ENCODE data around the gene NUP210L. TPM values are rescaled to one million over a fixed set of nuclear protein-coding genes. Genes with fewer than 3 reads are reported as not detected.

Gene NUP210L
- total and polyA plus RNA-seq, 9 of the 15 experiments (the other 6 are each of a cell fraction or from before 2014, with no cell fraction given), result 0.01 to 0.04 TPM; not detected in 7

DNA sequence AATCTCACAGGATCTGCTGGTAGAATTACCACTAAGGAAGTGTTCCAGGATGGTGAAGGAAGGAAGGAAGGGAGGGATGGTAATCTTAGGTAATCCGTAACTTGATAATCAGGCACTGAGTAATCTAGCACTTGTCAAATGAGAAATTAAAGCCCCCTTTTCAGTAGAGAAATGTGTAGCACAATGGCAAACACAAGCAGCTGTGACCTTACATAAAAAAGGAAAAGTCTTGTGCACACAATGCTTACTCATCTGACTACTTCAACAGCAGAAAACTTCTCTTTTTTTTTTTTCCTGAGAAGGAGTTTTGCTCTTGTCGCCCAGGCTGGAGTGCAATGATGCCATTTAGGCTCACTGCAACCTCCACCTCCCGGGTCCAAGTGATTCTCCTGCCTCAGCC, 6.1 kb downstream of the NUP210L start (continued):
- TF ChIP-seq, protein P1, sequence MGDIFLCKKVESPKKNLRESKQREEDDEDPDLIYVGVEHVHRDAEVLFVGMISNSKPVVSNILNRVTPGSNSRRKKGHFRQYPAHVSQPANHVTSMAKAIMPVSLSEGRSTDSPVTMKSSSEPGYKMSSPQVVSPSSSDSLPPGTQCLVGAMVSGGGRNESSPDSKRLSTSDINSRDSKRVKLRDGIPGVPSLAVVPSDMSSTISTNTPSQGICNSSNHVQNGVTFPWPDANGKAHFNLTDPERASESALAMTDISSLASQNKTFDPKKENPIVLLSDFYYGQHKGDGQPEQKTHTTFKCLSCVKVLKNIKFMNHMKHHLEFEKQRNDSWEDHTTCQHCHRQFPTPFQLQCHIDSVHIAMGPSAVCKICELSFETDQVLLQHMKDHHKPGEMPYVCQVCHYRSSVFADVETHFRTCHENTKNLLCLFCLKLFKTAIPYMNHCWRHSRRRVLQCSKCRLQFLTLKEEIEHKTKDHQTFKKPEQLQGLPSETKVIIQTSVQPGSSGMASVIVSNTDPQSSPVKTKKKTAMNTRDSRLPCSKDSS (IDR thresholded peaks at IDR 0.05; ENCODE audit: low read depth, partially characterized antibody), result no peak
- TF ChIP-seq ZNF311 (CRISPR knock-in tag; IDR thresholded peaks at IDR 0.05) (no peak), NKRF (IDR thresholded peaks at IDR 0.05; ENCODE audit: borderline replicate concordance) (no peak), ZNF316 (IDR thresholded peaks at IDR 0.05) (0 out of 2 replicates have a peak, but pooled peaks have one; percentile 34), ZC3H11A (IDR thresholded peaks at IDR 0.05; ENCODE audit: low read depth, low read length) (no peak), RBM22 (IDR thresholded peaks at IDR 0.05; ENCODE audit: low read depth, low read length, poor library complexity, severe bottlenecking) (no peak), NFIC (IDR thresholded peaks at IDR 0.05) (no peak), SAFB2 (IDR thresholded peaks at IDR 0.05; ENCODE audit: borderline replicate concordance, low read depth, low read length, severe bottlenecking) (no peak), POLR2A (conservative IDR thresholded peaks at IDR 0.05) (no peak), ZNF76 (CRISPR knock-in tag; IDR thresholded peaks at IDR 0.05; ENCODE audit: borderline replicate concordance) (no peak)
- TF ChIP-seq, protein P2, sequence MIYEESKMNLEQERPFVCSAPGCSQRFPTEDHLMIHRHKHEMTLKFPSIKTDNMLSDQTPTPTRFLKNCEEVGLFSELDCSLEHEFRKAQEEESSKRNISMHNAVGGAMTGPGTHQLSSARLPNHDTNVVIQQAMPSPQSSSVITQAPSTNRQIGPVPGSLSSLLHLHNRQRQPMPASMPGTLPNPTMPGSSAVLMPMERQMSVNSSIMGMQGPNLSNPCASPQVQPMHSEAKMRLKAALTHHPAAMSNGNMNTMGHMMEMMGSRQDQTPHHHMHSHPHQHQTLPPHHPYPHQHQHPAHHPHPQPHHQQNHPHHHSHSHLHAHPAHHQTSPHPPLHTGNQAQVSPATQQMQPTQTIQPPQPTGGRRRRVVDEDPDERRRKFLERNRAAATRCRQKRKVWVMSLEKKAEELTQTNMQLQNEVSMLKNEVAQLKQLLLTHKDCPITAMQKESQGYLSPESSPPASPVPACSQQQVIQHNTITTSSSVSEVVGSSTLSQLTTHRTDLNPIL (CRISPR knock-in tag; IDR thresholded peaks at IDR 0.05), result no peak
- TF ChIP-seq, protein P3, sequence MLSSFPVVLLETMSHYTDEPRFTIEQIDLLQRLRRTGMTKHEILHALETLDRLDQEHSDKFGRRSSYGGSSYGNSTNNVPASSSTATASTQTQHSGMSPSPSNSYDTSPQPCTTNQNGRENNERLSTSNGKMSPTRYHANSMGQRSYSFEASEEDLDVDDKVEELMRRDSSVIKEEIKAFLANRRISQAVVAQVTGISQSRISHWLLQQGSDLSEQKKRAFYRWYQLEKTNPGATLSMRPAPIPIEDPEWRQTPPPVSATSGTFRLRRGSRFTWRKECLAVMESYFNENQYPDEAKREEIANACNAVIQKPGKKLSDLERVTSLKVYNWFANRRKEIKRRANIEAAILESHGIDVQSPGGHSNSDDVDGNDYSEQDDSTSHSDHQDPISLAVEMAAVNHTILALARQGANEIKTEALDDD (IDR thresholded peaks at IDR 0.05), result peak; percentile 81

Data from K562 (cell line).